HCT116 (cell line): ENCODE measurements around the gene PRUNE1.

Experiments used
- CTCF ChIP-seq, 3 experiments: fragments of 200-600 bp in 1 of 3; sonication (generic) in 1 of 3; IDR thresholded peaks in 2 of 3; conservative IDR thresholded peaks in 1 of 3; 2 replicates each; pipeline ENCODE4 v1.5.1; 2012 to 2017; ENCODE audit warnings: low read depth in 2 of 3, low read length in 2 of 3, antibody characterized with exemption in 1 of 3, borderline replicate concordance in 1 of 3, control low read depth in 1 of 3, mild to moderate bottlenecking in 1 of 3, mixed read lengths in 1 of 3, mixed run types in 1 of 3, moderate library complexity in 1 of 3; ENCODE audit not compliant: insufficient read depth in 1 of 3
- EZH2 ChIP-seq: fragments of 200-600 bp; sonication (generic); IDR thresholded peaks from 2 replicates; pipeline ENCODE4 v1.6.1; 2017; ENCODE audit warnings: antibody characterized with exemption, mixed run types
- POLR2A ChIP-seq: IDR thresholded peaks from 2 replicates; pipeline ENCODE4 v1.7.0; 2011; ENCODE audit warnings: borderline replicate concordance; ENCODE audit not compliant: insufficient read depth, insufficient read length; ENCODE audit errors: extremely low read depth
- POLR2AphosphoS5 ChIP-seq: IDR thresholded peaks from 2 replicates; pipeline ENCODE4 v1.6.1; 2011; ENCODE audit warnings: mild to moderate bottlenecking, low read depth, low read length, moderate library complexity
- RAD21 ChIP-seq: IDR thresholded peaks from 2 replicates; pipeline ENCODE4 v1.6.1; 2012; ENCODE audit warnings: low read depth, mild to moderate bottlenecking
- ZBTB33 ChIP-seq: IDR thresholded peaks from 2 replicates; pipeline ENCODE4 v1.6.1; 2011; ENCODE audit warnings: mild to moderate bottlenecking, low read length, moderate library complexity; ENCODE audit not compliant: insufficient replicate concordance; ENCODE audit errors: extremely low read depth
- TF ChIP-seq, protein P1 (sequence below): IDR thresholded peaks from 2 replicates; pipeline ENCODE4 v1.6.1; 2012

GRCh38 chr1:151013518-151013917 lies 5.3 kb downstream of the PRUNE1 start:
- no peak for TF ChIP-seq CTCF (IDR thresholded peaks at IDR 0.05 in 2 of 3, conservative IDR thresholded peaks at IDR 0.05 in 1 of 3; ENCODE audit: borderline replicate concordance in 1 of 3, insufficient read depth in 1 of 3, low read depth in 2 of 3, low read length in 2 of 3)
- TF ChIP-seq EZH2: no peak
- no peak for TF ChIP-seq ZBTB33
- TF ChIP-seq RAD21: no peak
- no peak for TF ChIP-seq POLR2AphosphoS5
- TF ChIP-seq, protein P1, sequence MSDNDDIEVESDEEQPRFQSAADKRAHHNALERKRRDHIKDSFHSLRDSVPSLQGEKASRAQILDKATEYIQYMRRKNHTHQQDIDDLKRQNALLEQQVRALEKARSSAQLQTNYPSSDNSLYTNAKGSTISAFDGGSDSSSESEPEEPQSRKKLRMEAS: no peak
- TF ChIP-seq POLR2A: no peak
